HepG2 (cell line): ENCODE measurements around the gene ADAMTS16. TPM values are rescaled to one million over a fixed set of nuclear protein-coding genes. Genes with fewer than 3 reads are reported as not detected.

ENCODE experiments used
- ATAC-seq: fragments of 200-7000 bp; cut with Tn5 transposase; 3 replicates; pipeline ENCODE4 v1.9.1; 2020; ENCODE audit warnings: mild to moderate bottlenecking, moderate library complexity
- BruUV-seq: library from RNA; stranded (reverse); fragments of 400-500 nt; replicated peaks from 2 replicates; lab custom pipeline; 2021; lab: Mats Ljungman, UMichigan
- CTCF ChIA-PET: fragments of 300-600 bp; formaldehyde crosslinking; extraction: SDS; loops from one replicate; lab custom pipeline; 2021; ENCODE audit warnings: low total read pairs, inconsistent platforms, low intra/inter-chr PET ratio; lab: Yijun Ruan, JAX
- POLR2A ChIA-PET: fragments of 350-600 bp; sonication (Branson Sonifier 250); formaldehyde crosslinking; loops from one replicate; lab custom pipeline; 2020; ENCODE audit warnings: antibody characterized with exemption, inconsistent platforms; lab: Yijun Ruan, JAX
- DNase-seq: peaks from one replicate; pipeline ENCODE4 v3.0.0-alpha.2; 2015; ENCODE audit warnings: low spot score
- FAIRE-seq: peaks from 3 replicates; lab custom pipeline; 2011; peaks lifted over from hg19 to GRCh38; lab: Jason Lieb, UNC
- H2AFZ ChIP-seq: one replicate; pipeline ENCODE4 v1.6.1; 2011; ENCODE audit warnings: low read length, inconsistent platforms
- H3K27ac ChIP-seq: fragments of 300-600 bp; 3 replicates; pipeline ENCODE4 v1.8.0; 2011; ENCODE audit warnings: mixed run types, mild to moderate bottlenecking, mixed read lengths, low read length, inconsistent platforms; ENCODE audit not compliant: insufficient read depth; ENCODE audit errors: extremely low read length
- H3K27me3 ChIP-seq, 2 experiments: fragments of 200-600 bp in 1 of 2; 2 replicates in 1 of 2; 3 replicates in 1 of 2; pipeline versions ENCODE4 v1.6.0 to v1.8.0; 2011; ENCODE audit warnings: low read length in 2 of 2, mild to moderate bottlenecking in 2 of 2, moderate library complexity in 2 of 2, inconsistent platforms in 1 of 2; ENCODE audit not compliant: insufficient read depth in 2 of 2, control insufficient read depth in 1 of 2
- H3K36me3 ChIP-seq, 2 experiments: fragments of 200-600 bp in 1 of 2; replicated peaks in 1 of 2; 2 replicates in 1 of 2; 3 replicates in 1 of 2; pipeline versions ENCODE4 v1.5.1 to v1.8.0; 2011; ENCODE audit warnings: low read length in 2 of 2, inconsistent platforms in 1 of 2; ENCODE audit not compliant: insufficient read depth in 2 of 2, control insufficient read depth in 1 of 2
- H3K4me1 ChIP-seq: 2 replicates; pipeline ENCODE4 v1.5.1; 2012; ENCODE audit warnings: low read length, inconsistent platforms; ENCODE audit not compliant: insufficient read depth
- H3K4me2 ChIP-seq: 2 replicates; pipeline ENCODE4 v1.6.0; 2011; ENCODE audit warnings: low read depth, low read length, inconsistent platforms
- H3K4me3 ChIP-seq, 3 experiments: fragments of 200-600 bp in 1 of 3; sonication (generic), shearing (Covaris generic) in 1 of 3; replicated peaks in 1 of 3; 2 replicates each; pipeline ENCODE4 v1.5.1; 2011 to 2016; ENCODE audit warnings: low read length in 3 of 3, inconsistent platforms in 2 of 3, low read depth in 2 of 3, mild to moderate bottlenecking in 2 of 3, control low read depth in 1 of 3, mixed read lengths in 1 of 3; ENCODE audit not compliant: insufficient read depth in 1 of 3
- H3K79me2 ChIP-seq: one replicate; pipeline ENCODE4 v1.6.1; 2011; ENCODE audit warnings: low read length, inconsistent platforms; ENCODE audit not compliant: insufficient read depth
- H3K9ac ChIP-seq: 2 replicates; pipeline ENCODE4 v1.6.0; 2011; ENCODE audit warnings: mild to moderate bottlenecking, low read depth, low read length, inconsistent platforms; ENCODE audit not compliant: insufficient read depth
- H3K9me3 ChIP-seq: 2 replicates; pipeline ENCODE4 v1.5.1; 2012; ENCODE audit warnings: mild to moderate bottlenecking, low read length
- H4K20me1 ChIP-seq: 2 replicates; pipeline ENCODE4 v1.6.0; 2011; ENCODE audit warnings: inconsistent platforms, mild to moderate bottlenecking, low read length, moderate library complexity; ENCODE audit not compliant: insufficient read depth
- GTF2F1 ChIP-seq: fragments of 150-350 bp; IDR thresholded peaks from 2 replicates; pipeline ENCODE4 v1.6.1; 2014; ENCODE audit warnings: low read length
- KAT2B ChIP-seq: fragments of 150-350 bp; IDR thresholded peaks from 2 replicates; pipeline ENCODE4 v1.6.1; 2014; ENCODE audit warnings: low read depth, low read length, borderline replicate concordance
- MAF1 ChIP-seq: sonication (generic); formaldehyde crosslinking; IDR thresholded peaks from 2 replicates; pipeline ENCODE4 v1.5.0; 2020; ENCODE audit warnings: missing genetic modification reagents, borderline replicate concordance
- MXI1 ChIP-seq: IDR thresholded peaks from 3 replicates; pipeline ENCODE4 v1.6.1; 2012; ENCODE audit warnings: low read depth, low read length, inconsistent platforms, borderline replicate concordance
- NFATC3 ChIP-seq: sonication (generic); formaldehyde crosslinking; IDR thresholded peaks from 2 replicates; pipeline ENCODE4 v1.5.1; 2020; ENCODE audit warnings: mild to moderate bottlenecking, missing genetic modification reagents
- RBAK ChIP-seq: sonication (generic); formaldehyde crosslinking; IDR thresholded peaks from 2 replicates; pipeline ENCODE4 v1.5.1; 2020; ENCODE audit warnings: mild to moderate bottlenecking, missing genetic modification reagents
- SCMH1 ChIP-seq: sonication (generic); formaldehyde crosslinking; IDR thresholded peaks from 2 replicates; pipeline ENCODE4 v1.9.0; 2021; ENCODE audit warnings: missing genetic modification reagents, mild to moderate bottlenecking, borderline replicate concordance
- SIX1 ChIP-seq: sonication (generic); formaldehyde crosslinking; IDR thresholded peaks from 2 replicates; pipeline ENCODE4 v1.4.0; 2020; ENCODE audit warnings: missing genetic modification reagents, borderline replicate concordance
- WIZ ChIP-seq: sonication (generic); formaldehyde crosslinking; IDR thresholded peaks from 2 replicates; pipeline ENCODE4 v1.5.1; 2020; ENCODE audit warnings: mild to moderate bottlenecking, missing genetic modification reagents
- ZIK1 ChIP-seq: sonication (generic); formaldehyde crosslinking; IDR thresholded peaks from 2 replicates; pipeline ENCODE4 v1.5.0; 2020; ENCODE audit warnings: mild to moderate bottlenecking, low read depth, missing genetic modification reagents, borderline replicate concordance
- ZNF256 ChIP-seq: sonication (generic); formaldehyde crosslinking; conservative IDR thresholded peaks from 2 replicates; pipeline ENCODE4 v1.4.0; 2020; ENCODE audit warnings: missing genetic modification reagents
- ZNF781 ChIP-seq: sonication (generic); formaldehyde crosslinking; IDR thresholded peaks from 2 replicates; pipeline ENCODE4 v1.5.1; 2020; ENCODE audit warnings: borderline replicate concordance, mild to moderate bottlenecking, missing genetic modification reagents; ENCODE audit errors: not compliant biosample characterization
- WGBS: methylation state at CpG from one replicate; pipeline ENCODE4 v1.1.6; 2017; ENCODE audit warnings: low lambda C conversion rate; 5-methylcytosine and 5-hydroxymethylcytosine counted together
- in situ Hi-C: cut with HindIII; loops from 2 replicates; pipeline ENCODE4 v1.10.0; 2017; ENCODE audit warnings: low pct_unique_long_range_greater_than_20kb; ENCODE audit not compliant: extremely low pct_ligation_motif_present
- intact Hi-C: fragments of 100-400 bp; cut with micrococcal nuclease; formaldehyde crosslinking; loops from one replicate; pipeline ENCODE4 v1.10.0; 2022; ENCODE audit not compliant: unreplicated experiment
- polyA plus RNA-seq, 8 experiments: library from polyadenylated mRNA; depleted of rRNA in 3 of 8; stranded (reverse) in 7 of 8; unstranded in 1 of 8; fragments of >200 nt; fragmentation: Illumina TruSeq in 4 of 8; extraction: Trizol in 4 of 8; gene quantifications; 2 replicates each; pipeline versions ENCODE4 v1.2.1 to v1.2.3, GENCODE V29; 2011 to 2016; ENCODE audit warnings: low read depth in 4 of 8, missing spikeins in 1 of 8, mixed read lengths in 1 of 8; ENCODE audit not compliant: insufficient read depth in 1 of 8
- total RNA-seq, 5 experiments: library from RNA; depleted of rRNA; stranded (reverse); fragments of >200 nt; fragmentation: Illumina TruSeq; extraction: Trizol; gene quantifications; 2 replicates each; pipeline ENCODE4 v1.2.3, GENCODE V29; 2016; ENCODE audit warnings: low read depth in 1 of 5
- TF ChIP-seq, protein P1 (sequence below): sonication (generic); formaldehyde crosslinking; IDR thresholded peaks from 2 replicates; pipeline ENCODE4 v1.5.0; 2020; ENCODE audit warnings: missing genetic modification reagents
- TF ChIP-seq, protein P2 (sequence below): sonication (generic); formaldehyde crosslinking; IDR thresholded peaks from 2 replicates; pipeline ENCODE4 v1.5.0; 2020; ENCODE audit warnings: missing genetic modification reagents, mild to moderate bottlenecking, borderline replicate concordance
- TF ChIP-seq, protein P3 (sequence below): IDR thresholded peaks from 2 replicates; pipeline ENCODE4 v1.6.1; 2016; ENCODE audit warnings: low read depth, control low read depth
- TF ChIP-seq, protein P4 (sequence below): sonication (generic); formaldehyde crosslinking; IDR thresholded peaks from 2 replicates; pipeline ENCODE4 v1.4.0; 2020; ENCODE audit warnings: mild to moderate bottlenecking, missing genetic modification reagents

ADAMTS16 gene
- total and polyA plus RNA-seq, 2 of the 13 experiments (the other 11 are each of a cell fraction or from before 2014, with no cell fraction given), result 0.02 to 0.03 TPM

DNA sequence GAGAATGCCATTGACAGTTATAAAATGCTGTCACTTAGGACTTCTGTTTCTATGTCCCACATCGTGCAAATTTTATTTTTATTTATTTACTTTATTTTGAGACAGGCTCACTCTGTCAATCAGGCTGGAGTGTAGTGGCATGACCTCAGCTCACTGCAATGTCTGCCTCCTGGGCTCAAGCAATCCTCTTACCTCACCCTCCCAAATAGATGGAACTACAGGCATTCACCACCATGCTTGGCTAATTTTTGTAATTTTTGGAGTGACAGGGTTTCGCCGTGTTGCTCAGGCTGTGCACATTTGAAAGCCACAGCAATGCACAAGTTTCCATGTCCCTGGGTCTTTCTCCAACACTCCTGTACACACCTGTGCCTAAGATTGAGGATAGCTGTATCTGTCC, 51.8 kb downstream of the ADAMTS16 start (continued):
- TF ChIP-seq, protein P1, sequence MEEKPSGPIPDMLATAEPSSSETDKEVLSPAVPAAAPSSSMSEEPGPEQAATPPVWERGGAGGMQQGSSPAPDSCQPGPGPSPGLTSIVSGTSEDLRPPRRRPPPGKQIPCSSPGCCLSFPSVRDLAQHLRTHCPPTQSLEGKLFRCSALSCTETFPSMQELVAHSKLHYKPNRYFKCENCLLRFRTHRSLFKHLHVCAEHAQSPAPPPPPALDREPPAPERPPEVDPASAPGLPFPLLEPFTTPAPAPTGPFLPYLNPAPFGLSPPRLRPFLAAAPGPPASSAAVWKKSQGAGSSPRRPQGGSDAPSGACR (CRISPR knock-in tag), result no peak
- no peak for TF ChIP-seq ZIK1 (CRISPR knock-in tag)
- no peak for TF ChIP-seq KAT2B
- TF ChIP-seq ZNF781 (CRISPR knock-in tag), result no peak
- no peak for TF ChIP-seq WIZ (CRISPR knock-in tag)
- TF ChIP-seq ZNF256 (CRISPR knock-in tag), result no peak
- no peak for TF ChIP-seq MXI1
- no peak for TF ChIP-seq SIX1 (CRISPR knock-in tag)

DNA sequence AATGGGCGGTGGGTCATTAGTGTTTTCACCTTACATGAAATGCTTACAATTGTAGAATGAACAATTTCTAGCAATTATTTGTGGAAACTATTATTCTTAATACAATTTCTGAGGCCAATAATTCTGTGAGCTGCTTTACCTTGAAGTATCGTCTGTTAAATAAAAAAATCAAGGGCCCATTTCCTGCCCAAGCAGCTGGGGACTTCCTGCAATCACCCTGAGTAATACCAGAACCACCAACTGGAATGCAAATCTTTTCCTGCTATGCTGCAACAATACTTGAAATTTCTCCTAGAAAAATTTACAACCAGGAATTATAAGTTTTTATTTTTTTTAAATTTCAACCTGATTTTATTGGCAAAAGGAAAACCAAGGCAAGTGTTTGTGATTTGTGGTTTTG, 52.6 kb downstream of the ADAMTS16 start:
- POLR2A ChIA-PET, result no interaction called here
- H3K4me3 ChIP-seq, result no peak overlapping the region
- in situ Hi-C loops, result no loop called here

More for the DNA sequence above, 52.6 kb downstream of the ADAMTS16 start:
- no peak for DNase-seq
- Histone ChIP-seq H4K20me1 (no peaks in the 10 kb centered on the region), H2AFZ (no peak overlapping the region), H3K36me3 (no peaks in the 10 kb centered on the region), H3K79me2 (no peaks in the 10 kb centered on the region), H3K4me1 (no peaks in the 10 kb centered on the region), H3K27ac (no peak overlapping the region), H3K4me2 (no peak overlapping the region), H3K9me3 (no peaks in the 10 kb centered on the region), H3K27me3 (no peaks in the 10 kb centered on the region; a peak in 2 of 5 replicates), H3K9ac (no peak overlapping the region)
- WGBS, result 89% methylated on average over 2 of the region's 2 CpGs
- FAIRE-seq, result no peak
- TF ChIP-seq GTF2F1 (no peak), MAF1 (CRISPR knock-in tag) (no peak), MXI1 (no peak), RBAK (CRISPR knock-in tag) (no peak), SCMH1 (CRISPR knock-in tag) (no peak), NFATC3 (CRISPR knock-in tag) (no peak)
- TF ChIP-seq, protein P2, sequence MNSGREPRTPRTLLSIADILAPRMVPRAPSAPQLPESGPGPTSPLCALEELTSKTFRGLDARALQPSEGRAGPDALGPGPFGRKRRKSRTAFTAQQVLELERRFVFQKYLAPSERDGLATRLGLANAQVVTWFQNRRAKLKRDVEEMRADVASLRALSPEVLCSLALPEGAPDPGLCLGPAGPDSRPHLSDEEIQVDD (CRISPR knock-in tag), result no peak
- TF ChIP-seq, protein P3, sequence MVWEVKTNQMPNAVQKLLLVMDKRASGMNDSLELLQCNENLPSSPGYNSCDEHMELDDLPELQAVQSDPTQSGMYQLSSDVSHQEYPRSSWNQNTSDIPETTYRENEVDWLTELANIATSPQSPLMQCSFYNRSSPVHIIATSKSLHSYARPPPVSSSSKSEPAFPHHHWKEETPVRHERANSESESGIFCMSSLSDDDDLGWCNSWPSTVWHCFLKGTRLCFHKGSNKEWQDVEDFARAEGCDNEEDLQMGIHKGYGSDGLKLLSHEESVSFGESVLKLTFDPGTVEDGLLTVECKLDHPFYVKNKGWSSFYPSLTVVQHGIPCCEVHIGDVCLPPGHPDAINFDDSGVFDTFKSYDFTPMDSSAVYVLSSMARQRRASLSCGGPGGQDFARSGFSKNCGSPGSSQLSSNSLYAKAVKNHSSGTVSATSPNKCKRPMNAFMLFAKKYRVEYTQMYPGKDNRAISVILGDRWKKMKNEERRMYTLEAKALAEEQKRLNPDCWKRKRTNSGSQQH, result no peak
- TF ChIP-seq, protein P4, sequence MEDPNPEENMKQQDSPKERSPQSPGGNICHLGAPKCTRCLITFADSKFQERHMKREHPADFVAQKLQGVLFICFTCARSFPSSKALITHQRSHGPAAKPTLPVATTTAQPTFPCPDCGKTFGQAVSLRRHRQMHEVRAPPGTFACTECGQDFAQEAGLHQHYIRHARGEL (CRISPR knock-in tag), result no peak
- BruUV-seq, result no TSS peak
- CTCF ChIA-PET, result no interaction called here
- no peak for ATAC-seq
- intact Hi-C loops, result no loop called here
